Measurements from ENCODE around the gene SYT1.

The SYT1 gene

DNA sequence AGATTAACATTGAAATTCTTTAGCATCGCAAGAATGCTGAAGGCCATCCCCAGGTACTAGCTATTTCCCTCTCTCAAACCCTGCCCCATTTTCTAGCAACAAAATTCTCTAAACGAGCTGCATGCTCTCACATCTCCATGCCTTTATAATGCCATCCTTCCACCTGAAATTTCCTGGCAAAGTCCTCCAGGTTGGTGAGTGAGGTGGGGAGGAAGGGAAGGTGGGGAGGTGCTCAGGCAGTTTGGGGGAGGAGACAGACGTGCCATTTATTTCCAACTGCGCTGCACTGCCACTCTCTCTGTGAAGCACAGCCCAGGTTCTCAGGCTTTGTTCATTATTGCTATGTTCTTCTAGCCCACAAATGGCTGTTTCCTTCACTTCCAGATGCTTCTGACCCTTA, 617.7 kb downstream of the SYT1 start:
- H3K4me3 ChIP-seq (ENCODE audit: low read depth, low read length), result no peak overlapping the region
- TF ChIP-seq POLR2A (IDR thresholded peaks at IDR 0.05; ENCODE audit: extremely low read depth, insufficient read length) (no peak), MYC (IDR thresholded peaks at IDR 0.05; ENCODE audit: low read depth, low read length) (no peak)
- TF ChIP-seq, protein P1, sequence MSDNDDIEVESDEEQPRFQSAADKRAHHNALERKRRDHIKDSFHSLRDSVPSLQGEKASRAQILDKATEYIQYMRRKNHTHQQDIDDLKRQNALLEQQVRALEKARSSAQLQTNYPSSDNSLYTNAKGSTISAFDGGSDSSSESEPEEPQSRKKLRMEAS (IDR thresholded peaks at IDR 0.05; ENCODE audit: low read depth, low read length), result no peak
- TF ChIP-seq, protein P2, sequence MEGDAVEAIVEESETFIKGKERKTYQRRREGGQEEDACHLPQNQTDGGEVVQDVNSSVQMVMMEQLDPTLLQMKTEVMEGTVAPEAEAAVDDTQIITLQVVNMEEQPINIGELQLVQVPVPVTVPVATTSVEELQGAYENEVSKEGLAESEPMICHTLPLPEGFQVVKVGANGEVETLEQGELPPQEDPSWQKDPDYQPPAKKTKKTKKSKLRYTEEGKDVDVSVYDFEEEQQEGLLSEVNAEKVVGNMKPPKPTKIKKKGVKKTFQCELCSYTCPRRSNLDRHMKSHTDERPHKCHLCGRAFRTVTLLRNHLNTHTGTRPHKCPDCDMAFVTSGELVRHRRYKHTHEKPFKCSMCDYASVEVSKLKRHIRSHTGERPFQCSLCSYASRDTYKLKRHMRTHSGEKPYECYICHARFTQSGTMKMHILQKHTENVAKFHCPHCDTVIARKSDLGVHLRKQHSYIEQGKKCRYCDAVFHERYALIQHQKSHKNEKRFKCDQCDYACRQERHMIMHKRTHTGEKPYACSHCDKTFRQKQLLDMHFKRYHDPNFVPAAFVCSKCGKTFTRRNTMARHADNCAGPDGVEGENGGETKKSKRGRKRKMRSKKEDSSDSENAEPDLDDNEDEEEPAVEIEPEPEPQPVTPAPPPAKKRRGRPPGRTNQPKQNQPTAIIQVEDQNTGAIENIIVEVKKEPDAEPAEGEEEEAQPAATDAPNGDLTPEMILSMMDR (IDR thresholded peaks at IDR 0.05; ENCODE audit: low read depth, low read length), result no peak
- no peak for DNase-seq (ENCODE audit: low read depth)

DNA sequence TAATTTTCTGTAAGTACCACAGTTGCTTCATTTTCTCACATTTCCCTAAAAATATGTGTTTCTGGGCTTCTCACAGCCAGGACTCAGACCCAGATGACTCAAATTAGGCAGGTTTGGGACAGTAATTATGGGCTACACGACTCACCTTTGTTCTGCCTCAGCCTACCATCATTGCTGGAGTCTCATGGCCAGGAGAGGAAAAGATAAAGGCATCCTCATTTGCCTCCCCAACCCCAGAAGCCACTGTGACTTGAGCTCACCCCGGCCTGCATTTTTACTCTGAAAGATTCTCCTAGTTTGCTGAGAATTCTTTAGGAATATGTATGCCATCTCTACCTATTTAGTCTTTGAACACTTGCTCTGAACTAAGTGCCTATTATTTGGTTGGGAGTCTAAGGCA, 618.3 kb downstream of the SYT1 start:
- no peak for DNase-seq (ENCODE audit: low read depth)
- H3K4me3 ChIP-seq (ENCODE audit: low read depth, low read length), result no peak overlapping the region
- TF ChIP-seq, protein P2 (IDR thresholded peaks at IDR 0.05; ENCODE audit: low read depth, low read length), result no peak
- TF ChIP-seq, protein P1 (IDR thresholded peaks at IDR 0.05; ENCODE audit: low read depth, low read length), result no peak
- no peak for TF ChIP-seq POLR2A (IDR thresholded peaks at IDR 0.05; ENCODE audit: extremely low read depth, insufficient read length)
- TF ChIP-seq MYC (IDR thresholded peaks at IDR 0.05; ENCODE audit: low read depth, low read length), result no peak

DNA sequence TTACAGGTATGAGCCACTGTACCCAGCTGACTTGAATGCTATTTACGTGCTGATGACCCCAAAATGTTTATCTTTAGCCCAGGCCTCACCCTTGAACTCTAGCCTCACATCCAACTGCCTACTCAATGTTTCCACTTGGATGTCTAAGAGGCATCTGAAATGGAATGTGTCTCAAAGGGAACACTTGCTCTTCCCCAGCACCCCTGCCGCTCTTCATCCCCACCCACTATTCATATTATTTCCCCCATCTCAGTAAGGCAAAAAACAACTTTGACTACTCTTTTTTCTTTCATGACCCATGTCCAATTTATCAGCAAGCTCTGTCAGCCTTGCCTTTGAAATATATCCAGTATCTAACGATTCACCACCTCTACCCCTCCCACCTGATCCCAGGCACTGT, 621.6 kb downstream of the SYT1 start:
- no peak overlapping the region for H3K4me3 ChIP-seq (ENCODE audit: low read depth, low read length)
- no peak for DNase-seq (ENCODE audit: low read depth)
- TF ChIP-seq, protein P2 (IDR thresholded peaks at IDR 0.05; ENCODE audit: low read depth, low read length), result no peak
- TF ChIP-seq, protein P1 (IDR thresholded peaks at IDR 0.05; ENCODE audit: low read depth, low read length), result no peak
- TF ChIP-seq MYC (IDR thresholded peaks at IDR 0.05; ENCODE audit: low read depth, low read length) (no peak), POLR2A (IDR thresholded peaks at IDR 0.05; ENCODE audit: extremely low read depth, insufficient read length) (no peak)

DNA sequence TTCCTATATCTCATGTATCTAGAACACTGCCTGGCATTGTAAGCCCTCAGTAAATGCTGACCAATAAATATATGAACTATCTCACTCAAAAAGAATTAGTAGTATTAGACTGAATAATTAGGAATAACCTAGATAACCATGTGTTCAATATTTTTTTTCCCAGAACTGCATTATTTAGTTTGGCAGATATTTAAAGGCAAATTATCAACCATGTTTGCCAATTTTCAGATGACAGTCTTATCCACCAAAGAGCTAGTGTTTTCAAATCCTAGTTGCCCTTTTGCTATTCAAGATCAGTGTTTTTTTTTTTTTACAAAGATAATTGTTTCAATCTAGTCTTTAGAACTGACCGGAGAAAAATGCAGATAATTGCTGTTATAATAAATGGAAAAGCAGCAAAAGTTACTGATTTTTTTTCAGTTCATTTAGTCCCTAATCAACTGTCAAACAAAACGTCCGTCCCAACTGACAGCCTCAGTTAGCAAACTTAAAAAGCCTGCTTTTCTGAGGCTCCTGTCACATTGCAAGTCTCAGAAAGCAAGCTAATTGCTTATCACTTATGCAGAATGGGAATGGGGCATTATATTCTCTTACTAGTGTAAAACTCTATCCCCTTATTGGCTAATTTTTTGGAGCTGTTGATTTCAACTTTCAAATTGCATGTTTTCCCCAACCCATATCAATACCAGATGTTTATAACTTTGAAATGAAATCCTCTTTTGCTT, 623.0 kb downstream of the SYT1 start:
- no peak for DNase-seq (ENCODE audit: low read depth)
- no peak overlapping the region for H3K4me3 ChIP-seq (ENCODE audit: low read depth, low read length)
- TF ChIP-seq, protein P2 (IDR thresholded peaks at IDR 0.05; ENCODE audit: low read depth, low read length), result no peak
- TF ChIP-seq POLR2A (IDR thresholded peaks at IDR 0.05; ENCODE audit: extremely low read depth, insufficient read length) (no peak), MYC (IDR thresholded peaks at IDR 0.05; ENCODE audit: low read depth, low read length) (no peak)
- TF ChIP-seq, protein P1 (IDR thresholded peaks at IDR 0.05; ENCODE audit: low read depth, low read length), result no peak
